HCT116 (cell line): ENCODE data around the gene GABBR1. TPM values are rescaled to one million over a fixed set of nuclear protein-coding genes. Genes with fewer than 3 reads are reported as not detected.

ENCODE experiments used
- ATAC-seq: fragments of 200-7000 bp; cut with Tn5 transposase; 2 replicates; pipeline ENCODE4 v1.9.1; 2020; ENCODE audit warnings: mild to moderate bottlenecking, moderate library complexity
- BruUV-seq: library from RNA; stranded (reverse); fragments of 400-500 nt; replicated peaks from 2 replicates; lab custom pipeline; 2021; lab: Mats Ljungman, UMichigan
- CTCF ChIA-PET: fragments of 300-600 bp; sonication (Branson Sonifier 250); formaldehyde crosslinking; loops from one replicate; lab custom pipeline; 2021; ENCODE audit warnings: antibody characterized with exemption; lab: Charles Lee
- POLR2A ChIA-PET: fragments of 300-600, 350-600 bp; sonication (Branson Sonifier 250); formaldehyde crosslinking; loops from one replicate; lab custom pipeline; 2021; ENCODE audit warnings: antibody characterized with exemption; lab: Charles Lee
- RAD21 ChIA-PET, 2 experiments: fragments of 300-600 bp; sonication (Branson Sonifier 250); formaldehyde crosslinking; loops; one replicate each; lab custom pipeline; 2023; ENCODE audit warnings: low total read pairs in 2 of 2; ENCODE audit not compliant: uncharacterized antibody in 2 of 2, unreplicated experiment in 2 of 2, low non-redundant PET in 1 of 2; lab: Charles Lee
- DNase-seq: peaks from one replicate; pipeline ENCODE4 v3.0.0-alpha.2; 2010; ENCODE audit warnings: low read depth, low spot score
- H2AFZ ChIP-seq: fragments of 200-600 bp; shearing (Covaris generic), sonication (generic); 2 replicates; pipeline ENCODE4 v1.6.1; 2017; ENCODE audit warnings: low read depth, mixed run types, mixed read lengths, antibody characterized with exemption, low read length; ENCODE audit not compliant: poor library complexity, severe bottlenecking
- H3K27ac ChIP-seq: 2 replicates; pipeline ENCODE4 v1.5.1; 2012; ENCODE audit warnings: low read depth, low read length
- H3K27me3 ChIP-seq: fragments of 200-600 bp; sonication (generic); 2 replicates; pipeline ENCODE4 v1.6.1; 2016; ENCODE audit warnings: mixed run types, low read length, mixed read lengths; ENCODE audit not compliant: insufficient read depth
- H3K36me3 ChIP-seq, 2 experiments: fragments of 200-500 bp in 1 of 2; fragments of 200-600 bp in 1 of 2; sonication (Bioruptor generic) in 1 of 2; sonication (generic) in 1 of 2; 2 replicates each; pipeline versions ENCODE4 v1.5.1 to v1.6.1; 2014 to 2016; ENCODE audit warnings: low read length in 2 of 2, inconsistent platforms in 1 of 2, mixed read lengths in 1 of 2, mixed run types in 1 of 2; ENCODE audit not compliant: insufficient read depth in 2 of 2, control insufficient read depth in 1 of 2
- H3K4me1 ChIP-seq, 2 experiments: fragments of 200-600 bp in 1 of 2; sonication (generic) in 1 of 2; 2 replicates each; pipeline versions ENCODE4 v1.5.1 to v1.6.1; 2012 to 2017; ENCODE audit warnings: low read length in 2 of 2, inconsistent platforms in 1 of 2, mild to moderate bottlenecking in 1 of 2, mixed read lengths in 1 of 2, mixed run types in 1 of 2, moderate library complexity in 1 of 2; ENCODE audit not compliant: insufficient read depth in 2 of 2, control insufficient read depth in 1 of 2
- H3K4me2 ChIP-seq: fragments of 200-600 bp; sonication (generic); 2 replicates; pipeline ENCODE4 v1.6.1; 2017; ENCODE audit warnings: mixed run types, low read length, mixed read lengths
- H3K4me3 ChIP-seq, 2 experiments: fragments of 200-600 bp in 1 of 2; sonication (generic) in 1 of 2; replicated peaks in 1 of 2; 2 replicates each; pipeline ENCODE4 v1.5.1; 2011 to 2016; ENCODE audit warnings: low read length in 2 of 2, control low read depth in 1 of 2, low read depth in 1 of 2, mild to moderate bottlenecking in 1 of 2, mixed read lengths in 1 of 2, mixed run types in 1 of 2
- H3K79me2 ChIP-seq: fragments of 200-600 bp; sonication (generic); 2 replicates; pipeline ENCODE4 v1.6.1; 2017; ENCODE audit warnings: mild to moderate bottlenecking, mixed run types, low read length, moderate library complexity, mixed read lengths; ENCODE audit not compliant: insufficient read depth
- H3K9ac ChIP-seq: fragments of 200-600 bp; sonication (generic); 2 replicates; pipeline ENCODE4 v1.6.1; 2016; ENCODE audit warnings: low read length, mixed read lengths
- H3K9me2 ChIP-seq: fragments of 200-600 bp; sonication (generic), shearing (Covaris generic); 2 replicates; pipeline ENCODE4 v1.6.1; 2017; ENCODE audit warnings: mixed run types, mild to moderate bottlenecking, moderate library complexity; ENCODE audit not compliant: insufficient read depth
- H3K9me3 ChIP-seq, 2 experiments: fragments of 200-500 bp in 1 of 2; fragments of 200-600 bp in 1 of 2; sonication (Bioruptor generic) in 1 of 2; sonication (generic) in 1 of 2; 2 replicates each; pipeline ENCODE4 v1.6.1; 2014 to 2017; ENCODE audit warnings: low read length in 2 of 2, mixed read lengths in 2 of 2, inconsistent platforms in 1 of 2, low read depth in 1 of 2, mild to moderate bottlenecking in 1 of 2, mixed run types in 1 of 2, moderate library complexity in 1 of 2; ENCODE audit not compliant: control insufficient read depth in 1 of 2, insufficient read depth in 1 of 2
- H4K20me1 ChIP-seq: fragments of 200-600 bp; sonication (generic), shearing (Covaris generic); 2 replicates; pipeline ENCODE4 v1.6.1; 2017; ENCODE audit warnings: mixed run types, mild to moderate bottlenecking, moderate library complexity; ENCODE audit not compliant: insufficient read depth
- ATF3 ChIP-seq: IDR thresholded peaks from 2 replicates; pipeline ENCODE4 v1.6.1; 2012
- CBX3 ChIP-seq: IDR thresholded peaks from 2 replicates; pipeline ENCODE4 v1.6.1; 2012; ENCODE audit warnings: low read depth
- CEBPB ChIP-seq: IDR thresholded peaks from 2 replicates; pipeline ENCODE4 v1.6.1; 2012; ENCODE audit warnings: low read depth
- EZH2 ChIP-seq: fragments of 200-600 bp; sonication (generic); IDR thresholded peaks from 2 replicates; pipeline ENCODE4 v1.6.1; 2017; ENCODE audit warnings: antibody characterized with exemption, mixed run types
- JUND ChIP-seq: IDR thresholded peaks from 2 replicates; pipeline ENCODE4 v1.6.1; 2012
- POLR2AphosphoS5 ChIP-seq: IDR thresholded peaks from 2 replicates; pipeline ENCODE4 v1.6.1; 2011; ENCODE audit warnings: mild to moderate bottlenecking, low read depth, low read length, moderate library complexity
- REST ChIP-seq: IDR thresholded peaks from 2 replicates; pipeline ENCODE4 v1.6.1; 2012; ENCODE audit warnings: low read depth
- SIN3A ChIP-seq: IDR thresholded peaks from 2 replicates; pipeline ENCODE4 v1.6.1; 2012; ENCODE audit warnings: low read depth
- SP1 ChIP-seq: IDR thresholded peaks from 2 replicates; pipeline ENCODE4 v1.6.1; 2012; ENCODE audit warnings: low read depth
- SRF ChIP-seq: IDR thresholded peaks from 2 replicates; pipeline ENCODE4 v1.6.1; 2012; ENCODE audit warnings: low read depth
- TCF7L2 ChIP-seq: IDR thresholded peaks from 2 replicates; pipeline ENCODE4 v1.7.0; 2011; ENCODE audit warnings: borderline replicate concordance, inconsistent platforms; ENCODE audit not compliant: insufficient read depth, insufficient read length; ENCODE audit errors: extremely low read depth
- YY1 ChIP-seq: IDR thresholded peaks from 2 replicates; pipeline ENCODE4 v1.6.1; 2011; ENCODE audit warnings: low read length, low read depth, moderate library complexity, mild to moderate bottlenecking; ENCODE audit not compliant: insufficient replicate concordance; ENCODE audit errors: extremely low read depth
- ZBTB33 ChIP-seq: IDR thresholded peaks from 2 replicates; pipeline ENCODE4 v1.6.1; 2011; ENCODE audit warnings: mild to moderate bottlenecking, low read length, moderate library complexity; ENCODE audit not compliant: insufficient replicate concordance; ENCODE audit errors: extremely low read depth
- ZFX ChIP-seq: fragments of 450-650 bp; IDR thresholded peaks from 2 replicates; pipeline ENCODE4 v1.6.1; 2017
- ZNF274 ChIP-seq: fragments of 200-500 bp; sonication (Bioruptor generic); IDR thresholded peaks from 2 replicates; pipeline ENCODE4 v1.6.1; 2014; ENCODE audit warnings: mild to moderate bottlenecking, low read depth, low read length, inconsistent platforms
- intact Hi-C: fragments of 100-400 bp; cut with micrococcal nuclease; formaldehyde crosslinking; loops from 2 replicates; pipeline ENCODE4 v1.10.0; 2022
- total RNA-seq: library from RNA; stranded (reverse); gene quantifications from one replicate; pipeline ENCODE4 v1.2.1, GENCODE V29; 2021; ENCODE audit not compliant: unreplicated experiment

Gene GABBR1
- total RNA-seq, 1 experiment from 2014 or later = 43.4 TPM

GRCh38 chr6:29597184-29597583 is 35.8 kb downstream of the GABBR1 start (continued):
- TF ChIP-seq REST (no peak), CBX3 (no peak), EZH2 (no peak), ATF3 (no peak)

GRCh38 chr6:29596381-29596900 is 36.5 kb downstream of the GABBR1 start:
- Histone ChIP-seq H3K27ac (no peak overlapping the region), H3K4me1 (no peaks in the 10 kb centered on the region), H2AFZ (no peak overlapping the region), H3K9me3 (no peaks in the 10 kb centered on the region), H3K4me3 (no peak overlapping the region), H3K9me2 (no peaks in the 10 kb centered on the region), H3K79me2 (no peaks in the 10 kb centered on the region), H3K4me2 (no peak overlapping the region), H3K27me3 (no peaks in the 10 kb centered on the region), H3K36me3 (no peaks in the 10 kb centered on the region; a peak in 1 of 4 replicates), H3K9ac (no peak overlapping the region), H4K20me1 (no peaks in the 10 kb centered on the region)
- intact Hi-C loops = no loop called here
- ChIA-PET CTCF (no interaction called here), RAD21 (no interaction called here), POLR2A (no interaction called here)
- ATAC-seq = no peak
- no TSS peak for BruUV-seq
- no peak for DNase-seq
- TF ChIP-seq YY1 (no peak), TCF7L2 (no peak), SIN3A (no peak), ZBTB33 (no peak), REST (no peak), CEBPB (no peak), ZNF274 (no peak), SP1 (no peak), JUND (no peak), SRF (no peak), CBX3 (no peak), POLR2AphosphoS5 (no peak), ZFX (no peak)
